WERI-Rb-1 (cell line): ENCODE results near the gene TXLNG.

ENCODE experiments used
- DNase-seq: peaks from one replicate; pipeline ENCODE4 v3.0.0-alpha.2; 2020
- H3K27ac ChIP-seq: fragments of 250-450 bp; sonication (Bioruptor Pico); 2 replicates; pipeline ENCODE4 v1.5.1; 2020; ENCODE audit warnings: mild to moderate bottlenecking, moderate library complexity
- H3K27me3 ChIP-seq: fragments of 250-450 bp; sonication (Bioruptor Pico); 2 replicates; pipeline ENCODE4 v1.5.1; 2021; ENCODE audit warnings: mild to moderate bottlenecking, low read depth, moderate library complexity; ENCODE audit not compliant: insufficient read depth, severe bottlenecking
- H3K36me3 ChIP-seq: fragments of 250-450 bp; sonication (Bioruptor Pico); 2 replicates; pipeline ENCODE4 v1.5.1; 2020; ENCODE audit warnings: mild to moderate bottlenecking, moderate library complexity
- H3K4me3 ChIP-seq: 2 replicates; pipeline ENCODE4 v1.5.1; 2011; ENCODE audit warnings: low read depth, mild to moderate bottlenecking, control low read depth, low read length
- H3K9me3 ChIP-seq: fragments of 250-450 bp; sonication (Bioruptor Pico); 2 replicates; pipeline ENCODE4 v1.5.1; 2021; ENCODE audit warnings: mild to moderate bottlenecking, moderate library complexity; ENCODE audit not compliant: severe bottlenecking
- CTCF ChIP-seq: IDR thresholded peaks from 2 replicates; pipeline ENCODE4 v1.5.1; 2011; ENCODE audit warnings: low read depth, mild to moderate bottlenecking, control low read depth, inconsistent platforms, low read length

Gene TXLNG

GRCh38 chrX:16825264-16826035, 39.2 kb downstream of the TXLNG start:
- no peak for DNase-seq
- Histone ChIP-seq H3K9me3 (no peaks in the 10 kb centered on the region), H3K4me3 (no peak overlapping the region), H3K27ac (no peak overlapping the region), H3K36me3 (peaks cover 51% of the 10 kb centered on the region), H3K27me3 (no peaks in the 10 kb centered on the region)
- TF ChIP-seq CTCF: no peak

GRCh38 chrX:16826207-16826606, 39.9 kb downstream of the TXLNG start:
- Histone ChIP-seq H3K4me3 (no peak overlapping the region), H3K36me3 (peaks cover 52% of the 10 kb centered on the region), H3K27me3 (no peaks in the 10 kb centered on the region), H3K27ac (no peak overlapping the region), H3K9me3 (no peaks in the 10 kb centered on the region)
- DNase-seq: no peak
- TF ChIP-seq CTCF: peak; percentile 49; the same call in 1 of the 2 replicates

GRCh38 chrX:16827225-16827624, 41.0 kb downstream of the TXLNG start:
- no peak for DNase-seq
- no peak overlapping the region for H3K27ac ChIP-seq
- no peaks in the 10 kb centered on the region for H3K27me3 ChIP-seq
- H3K9me3 ChIP-seq: no peaks in the 10 kb centered on the region
- TF ChIP-seq CTCF: no peak
- peaks cover 57% of the 10 kb centered on the region for H3K36me3 ChIP-seq
- H3K4me3 ChIP-seq: no peak overlapping the region

- peaks cover 59% of the 10 kb centered on the region for H3K36me3 ChIP-seq
- H3K27me3 ChIP-seq: no peaks in the 10 kb centered on the region
- no peaks in the 10 kb centered on the region for H3K9me3 ChIP-seq
- no peak overlapping the region for H3K4me3 ChIP-seq
- H3K27ac ChIP-seq: no peak overlapping the region
- no peak for TF ChIP-seq CTCF
- no peak for DNase-seq
Observed at GRCh38 chrX:16828124-16828908, 42.0 kb downstream of the TXLNG start.

- no peak overlapping the region for H3K27ac ChIP-seq
- H3K36me3 ChIP-seq: peaks cover 80% of the 10 kb centered on the region
- no peaks in the 10 kb centered on the region for H3K9me3 ChIP-seq
- H3K4me3 ChIP-seq: no peak overlapping the region
- DNase-seq: no peak
- no peak for TF ChIP-seq CTCF
- H3K27me3 ChIP-seq: no peaks in the 10 kb centered on the region
Observed at GRCh38 chrX:16832301-16832700, 46.0 kb downstream of the TXLNG start.
